Measurements from ENCODE around the gene FCF1. TPM values are rescaled to one million over a fixed set of nuclear protein-coding genes. Genes with fewer than 3 reads are reported as not detected.
A peak's percentile ranks its signal among the peaks of the same experiment; 100 is the strongest.

Gene FCF1
- total and polyA plus RNA-seq, 2 of the 13 experiments (the other 11 are each of a cell fraction or from before 2014, with no cell fraction given) = 31.0 to 44.4 TPM

DNA sequence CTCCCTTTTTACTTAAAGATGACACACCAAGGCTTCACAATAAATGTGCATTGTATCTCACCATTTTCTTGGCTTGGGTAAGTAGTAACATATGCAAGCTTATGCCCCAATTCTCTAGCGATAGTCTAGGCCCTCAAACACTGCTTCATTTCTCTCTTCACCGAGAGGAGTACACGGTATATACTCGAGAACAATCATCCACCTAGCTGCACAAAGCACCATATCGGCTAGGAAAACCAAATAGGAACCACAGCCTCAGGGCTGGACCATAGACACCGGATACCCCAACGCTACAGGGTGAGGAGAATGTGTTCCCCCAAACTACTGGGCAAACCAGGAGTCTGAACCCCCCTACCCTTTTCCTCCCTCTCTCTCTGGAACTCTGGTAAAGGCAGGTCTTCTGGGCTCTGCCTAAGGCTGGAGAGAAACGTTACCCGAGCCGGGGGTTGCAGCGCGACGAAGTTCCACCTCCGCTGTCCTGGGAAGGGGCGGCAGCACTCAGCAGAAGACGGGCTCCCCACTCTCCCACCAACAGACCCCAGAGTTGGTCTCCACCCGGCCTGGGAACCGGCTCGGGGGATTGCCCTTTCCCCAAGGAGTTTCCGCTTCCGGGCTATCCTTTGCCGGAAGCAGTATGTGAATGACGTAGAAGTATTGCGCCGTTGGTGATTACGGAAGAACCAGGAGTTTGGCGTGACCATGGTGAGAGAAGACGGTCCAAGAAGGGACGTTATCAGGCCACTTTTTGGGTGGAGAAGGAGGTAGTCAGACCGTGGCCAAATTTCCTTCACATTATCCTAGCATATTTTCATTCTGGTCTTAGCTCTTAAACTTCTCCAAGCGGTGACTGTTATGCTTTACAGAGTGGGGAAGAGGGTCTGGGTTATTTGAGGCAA lies at the start of gene FCF1, which contains the start of gene AREL1 (continued):
- TF ChIP-seq, protein P1, sequence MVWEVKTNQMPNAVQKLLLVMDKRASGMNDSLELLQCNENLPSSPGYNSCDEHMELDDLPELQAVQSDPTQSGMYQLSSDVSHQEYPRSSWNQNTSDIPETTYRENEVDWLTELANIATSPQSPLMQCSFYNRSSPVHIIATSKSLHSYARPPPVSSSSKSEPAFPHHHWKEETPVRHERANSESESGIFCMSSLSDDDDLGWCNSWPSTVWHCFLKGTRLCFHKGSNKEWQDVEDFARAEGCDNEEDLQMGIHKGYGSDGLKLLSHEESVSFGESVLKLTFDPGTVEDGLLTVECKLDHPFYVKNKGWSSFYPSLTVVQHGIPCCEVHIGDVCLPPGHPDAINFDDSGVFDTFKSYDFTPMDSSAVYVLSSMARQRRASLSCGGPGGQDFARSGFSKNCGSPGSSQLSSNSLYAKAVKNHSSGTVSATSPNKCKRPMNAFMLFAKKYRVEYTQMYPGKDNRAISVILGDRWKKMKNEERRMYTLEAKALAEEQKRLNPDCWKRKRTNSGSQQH (CRISPR knock-in tag; IDR thresholded peaks at IDR 0.05; ENCODE audit: low read depth) = peak; percentile 94; the same call in 1 of the 2 replicates
- TF ChIP-seq, protein P2, sequence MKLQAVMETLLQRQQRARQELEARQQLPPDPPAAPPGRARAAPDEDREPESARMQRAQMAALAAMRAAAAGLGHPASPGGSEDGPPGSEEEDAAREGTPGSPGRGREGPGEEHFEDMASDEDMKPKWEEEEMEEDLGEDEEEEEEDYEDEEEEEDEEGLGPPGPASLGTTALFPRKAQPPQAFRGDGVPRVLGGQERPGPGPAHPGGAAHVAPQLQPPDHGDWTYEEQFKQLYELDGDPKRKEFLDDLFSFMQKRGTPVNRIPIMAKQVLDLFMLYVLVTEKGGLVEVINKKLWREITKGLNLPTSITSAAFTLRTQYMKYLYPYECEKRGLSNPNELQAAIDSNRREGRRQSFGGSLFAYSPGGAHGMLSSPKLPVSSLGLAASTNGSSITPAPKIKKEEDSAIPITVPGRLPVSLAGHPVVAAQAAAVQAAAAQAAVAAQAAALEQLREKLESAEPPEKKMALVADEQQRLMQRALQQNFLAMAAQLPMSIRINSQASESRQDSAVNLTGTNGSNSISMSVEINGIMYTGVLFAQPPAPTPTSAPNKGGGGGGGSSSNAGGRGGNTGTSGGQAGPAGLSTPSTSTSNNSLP (IDR thresholded peaks at IDR 0.05; ENCODE audit: low read depth, low read length) = no peak
- TF ChIP-seq, protein P3, sequence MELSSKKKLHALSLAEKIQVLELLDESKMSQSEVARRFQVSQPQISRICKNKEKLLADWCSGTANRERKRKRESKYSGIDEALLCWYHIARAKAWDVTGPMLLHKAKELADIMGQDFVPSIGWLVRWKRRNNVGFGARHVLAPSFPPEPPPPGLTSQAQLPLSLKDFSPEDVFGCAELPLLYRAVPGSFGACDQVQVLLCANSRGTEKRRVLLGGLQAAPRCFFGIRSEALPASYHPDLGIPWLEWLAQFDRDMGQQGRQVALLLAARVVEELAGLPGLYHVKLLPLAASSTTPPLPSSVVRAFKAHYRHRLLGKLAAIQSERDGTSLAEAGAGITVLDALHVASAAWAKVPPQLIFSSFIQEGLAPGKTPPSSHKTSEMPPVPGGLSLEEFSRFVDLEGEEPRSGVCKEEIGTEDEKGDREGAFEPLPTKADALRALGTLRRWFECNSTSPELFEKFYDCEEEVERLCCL (CRISPR knock-in tag; IDR thresholded peaks at IDR 0.05; ENCODE audit: borderline replicate concordance) = peak; percentile 78; the same call in 1 of the 2 replicates
- TF ChIP-seq POLR2AphosphoS5 (IDR thresholded peaks at IDR 0.05; ENCODE audit: low read depth, low read length) (peak; percentile 98), CAMTA2 (CRISPR knock-in tag; IDR thresholded peaks at IDR 0.05; ENCODE audit: borderline replicate concordance) (no peak), SMAD1 (CRISPR knock-in tag; IDR thresholded peaks at IDR 0.05; ENCODE audit: borderline replicate concordance, low read depth) (0 out of 2 replicates have a peak, but pooled peaks have one; percentile 44), ZFP90 (CRISPR knock-in tag; IDR thresholded peaks at IDR 0.05; ENCODE audit: borderline replicate concordance) (no peak), RFXANK (CRISPR knock-in tag; IDR thresholded peaks at IDR 0.05) (peak; percentile 39; the same call in 1 of the 2 replicates)
- TF ChIP-seq, protein P4, sequence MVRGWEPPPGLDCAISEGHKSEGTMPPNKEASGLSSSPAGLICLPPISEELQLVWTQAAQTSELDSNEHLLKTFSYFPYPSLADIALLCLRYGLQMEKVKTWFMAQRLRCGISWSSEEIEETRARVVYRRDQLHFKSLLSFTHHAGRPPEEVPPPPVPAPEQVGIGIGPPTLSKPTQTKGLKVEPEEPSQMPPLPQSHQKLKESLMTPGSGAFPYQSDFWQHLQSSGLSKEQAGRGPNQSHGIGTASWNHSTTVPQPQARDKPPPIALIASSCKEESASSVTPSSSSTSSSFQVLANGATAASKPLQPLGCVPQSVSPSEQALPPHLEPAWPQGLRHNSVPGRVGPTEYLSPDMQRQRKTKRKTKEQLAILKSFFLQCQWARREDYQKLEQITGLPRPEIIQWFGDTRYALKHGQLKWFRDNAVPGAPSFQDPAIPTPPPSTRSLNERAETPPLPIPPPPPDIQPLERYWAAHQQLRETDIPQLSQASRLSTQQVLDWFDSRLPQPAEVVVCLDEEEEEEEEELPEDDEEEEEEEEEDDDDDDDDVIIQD (CRISPR knock-in tag; IDR thresholded peaks at IDR 0.05; ENCODE audit: low read depth) = 0 out of 2 replicates have a peak, but pooled peaks have one; percentile 18
- TF ChIP-seq, protein P5, sequence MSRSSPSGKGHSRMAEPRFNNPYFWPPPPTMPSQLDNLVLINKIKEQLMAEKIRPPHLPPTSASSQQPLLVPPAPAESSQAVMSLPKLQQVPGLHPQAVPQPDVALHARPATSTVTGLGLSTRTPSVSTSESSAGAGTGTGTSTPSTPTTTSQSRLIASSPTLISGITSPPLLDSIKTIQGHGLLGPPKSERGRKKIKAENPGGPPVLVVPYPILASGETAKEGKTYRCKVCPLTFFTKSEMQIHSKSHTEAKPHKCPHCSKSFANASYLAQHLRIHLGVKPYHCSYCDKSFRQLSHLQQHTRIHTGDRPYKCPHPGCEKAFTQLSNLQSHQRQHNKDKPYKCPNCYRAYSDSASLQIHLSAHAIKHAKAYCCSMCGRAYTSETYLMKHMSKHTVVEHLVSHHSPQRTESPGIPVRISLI (CRISPR knock-in tag; IDR thresholded peaks at IDR 0.05; ENCODE audit: borderline replicate concordance) = no peak
- TF ChIP-seq, protein P6, sequence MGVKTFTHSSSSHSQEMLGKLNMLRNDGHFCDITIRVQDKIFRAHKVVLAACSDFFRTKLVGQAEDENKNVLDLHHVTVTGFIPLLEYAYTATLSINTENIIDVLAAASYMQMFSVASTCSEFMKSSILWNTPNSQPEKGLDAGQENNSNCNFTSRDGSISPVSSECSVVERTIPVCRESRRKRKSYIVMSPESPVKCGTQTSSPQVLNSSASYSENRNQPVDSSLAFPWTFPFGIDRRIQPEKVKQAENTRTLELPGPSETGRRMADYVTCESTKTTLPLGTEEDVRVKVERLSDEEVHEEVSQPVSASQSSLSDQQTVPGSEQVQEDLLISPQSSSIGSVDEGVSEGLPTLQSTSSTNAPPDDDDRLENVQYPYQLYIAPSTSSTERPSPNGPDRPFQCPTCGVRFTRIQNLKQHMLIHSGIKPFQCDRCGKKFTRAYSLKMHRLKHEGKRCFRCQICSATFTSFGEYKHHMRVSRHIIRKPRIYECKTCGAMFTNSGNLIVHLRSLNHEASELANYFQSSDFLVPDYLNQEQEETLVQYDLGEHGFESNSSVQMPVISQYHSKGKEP (CRISPR knock-in tag; IDR thresholded peaks at IDR 0.05) = no peak
- TF ChIP-seq, protein P7, sequence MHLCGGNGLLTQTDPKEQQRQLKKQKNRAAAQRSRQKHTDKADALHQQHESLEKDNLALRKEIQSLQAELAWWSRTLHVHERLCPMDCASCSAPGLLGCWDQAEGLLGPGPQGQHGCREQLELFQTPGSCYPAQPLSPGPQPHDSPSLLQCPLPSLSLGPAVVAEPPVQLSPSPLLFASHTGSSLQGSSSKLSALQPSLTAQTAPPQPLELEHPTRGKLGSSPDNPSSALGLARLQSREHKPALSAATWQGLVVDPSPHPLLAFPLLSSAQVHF (CRISPR knock-in tag; IDR thresholded peaks at IDR 0.05) = no peak
- TF ChIP-seq, protein P8, sequence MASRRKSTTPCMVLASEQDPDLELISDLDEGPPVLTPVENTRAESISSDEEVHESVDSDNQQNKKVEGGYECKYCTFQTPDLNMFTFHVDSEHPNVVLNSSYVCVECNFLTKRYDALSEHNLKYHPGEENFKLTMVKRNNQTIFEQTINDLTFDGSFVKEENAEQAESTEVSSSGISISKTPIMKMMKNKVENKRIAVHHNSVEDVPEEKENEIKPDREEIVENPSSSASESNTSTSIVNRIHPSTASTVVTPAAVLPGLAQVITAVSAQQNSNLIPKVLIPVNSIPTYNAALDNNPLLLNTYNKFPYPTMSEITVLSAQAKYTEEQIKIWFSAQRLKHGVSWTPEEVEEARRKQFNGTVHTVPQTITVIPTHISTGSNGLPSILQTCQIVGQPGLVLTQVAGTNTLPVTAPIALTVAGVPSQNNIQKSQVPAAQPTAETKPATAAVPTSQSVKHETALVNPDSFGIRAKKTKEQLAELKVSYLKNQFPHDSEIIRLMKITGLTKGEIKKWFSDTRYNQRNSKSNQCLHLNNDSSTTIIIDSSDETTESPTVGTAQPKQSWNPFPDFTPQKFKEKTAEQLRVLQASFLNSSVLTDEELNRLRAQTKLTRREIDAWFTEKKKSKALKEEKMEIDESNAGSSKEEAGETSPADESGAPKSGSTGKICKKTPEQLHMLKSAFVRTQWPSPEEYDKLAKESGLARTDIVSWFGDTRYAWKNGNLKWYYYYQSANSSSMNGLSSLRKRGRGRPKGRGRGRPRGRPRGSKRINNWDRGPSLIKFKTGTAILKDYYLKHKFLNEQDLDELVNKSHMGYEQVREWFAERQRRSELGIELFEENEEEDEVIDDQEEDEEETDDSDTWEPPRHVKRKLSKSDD (CRISPR knock-in tag; IDR thresholded peaks at IDR 0.05; ENCODE audit: low read depth) = peak; percentile 90
